ENCODE results near the gene METTL9.
"Not testable (repeated sequence)": the region's sequence is repeated elsewhere in the genome, so short reads cannot be mapped to it uniquely, and the experiment has no call there.

The METTL9 gene

GRCh38 chr16:21639493-21639892, 40.1 kb downstream of the METTL9 start:
- no peak for DNase-seq

DNA sequence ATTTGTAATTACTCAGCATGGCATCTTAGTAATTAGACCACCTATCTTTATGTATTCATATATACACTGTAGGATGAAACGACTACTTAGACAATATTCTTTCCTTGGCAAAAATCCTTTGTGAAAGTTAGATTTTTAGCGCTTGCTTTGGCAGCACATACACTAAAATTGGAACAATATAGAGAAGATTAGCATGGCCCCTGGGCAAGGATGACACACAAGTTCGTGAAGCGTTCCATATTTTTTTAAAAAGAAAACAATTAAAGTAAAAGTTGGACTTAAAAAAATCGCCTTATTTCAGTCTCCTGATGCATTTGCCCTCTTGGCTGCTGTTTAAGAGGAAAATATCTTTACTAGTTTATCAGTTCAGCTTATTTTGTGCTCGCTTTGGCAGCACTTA, 42.5 kb downstream of the METTL9 start:
- DNase-seq = no peak

DNA sequence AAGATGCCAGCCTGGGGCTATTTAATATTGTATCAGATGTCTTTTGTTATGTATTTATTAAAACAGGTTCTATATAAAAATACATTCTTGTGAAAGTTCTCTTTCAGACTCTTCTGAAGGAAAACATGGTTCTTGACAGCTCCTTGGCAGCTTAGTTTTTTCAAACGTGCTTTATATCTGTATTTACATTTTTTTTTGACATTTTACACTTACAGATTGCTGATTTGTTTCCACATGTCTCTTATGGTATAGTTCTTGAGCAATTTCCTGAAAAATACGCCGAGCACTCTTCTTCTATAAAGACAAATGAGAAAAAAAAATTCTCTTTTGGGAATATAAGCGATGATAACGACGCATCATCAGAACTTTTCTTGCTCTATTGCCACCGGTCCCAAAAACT, 43.5 kb downstream of the METTL9 start:
- DNase-seq = no peak

- DNase-seq = no peak
Observed at GRCh38 chr16:21643785-21644184, 44.4 kb downstream of the METTL9 start.

DNA sequence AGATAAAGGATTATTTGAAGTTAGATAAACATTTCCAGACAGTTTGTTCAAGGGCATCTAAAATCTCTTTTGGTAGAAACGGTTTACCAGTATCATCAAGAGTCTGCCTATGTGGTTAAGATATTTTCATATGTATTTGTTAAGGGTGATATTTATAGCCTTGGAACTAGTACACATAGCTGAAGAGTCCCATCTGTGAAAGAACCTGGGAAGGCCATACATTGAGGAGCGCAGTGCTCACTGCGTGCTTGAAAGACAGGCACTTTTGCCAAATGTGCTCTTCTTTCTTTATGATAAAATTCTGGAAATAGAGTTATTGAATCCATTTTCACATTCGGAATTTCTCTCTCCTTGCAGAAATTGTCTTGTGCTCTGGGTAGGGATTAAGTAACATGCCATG, 45.3 kb downstream of the METTL9 start:
- no peak for DNase-seq

- DNase-seq = peak; percentile 48
Observed at GRCh38 chr16:21645261-21645721, 45.9 kb downstream of the METTL9 start.

DNA sequence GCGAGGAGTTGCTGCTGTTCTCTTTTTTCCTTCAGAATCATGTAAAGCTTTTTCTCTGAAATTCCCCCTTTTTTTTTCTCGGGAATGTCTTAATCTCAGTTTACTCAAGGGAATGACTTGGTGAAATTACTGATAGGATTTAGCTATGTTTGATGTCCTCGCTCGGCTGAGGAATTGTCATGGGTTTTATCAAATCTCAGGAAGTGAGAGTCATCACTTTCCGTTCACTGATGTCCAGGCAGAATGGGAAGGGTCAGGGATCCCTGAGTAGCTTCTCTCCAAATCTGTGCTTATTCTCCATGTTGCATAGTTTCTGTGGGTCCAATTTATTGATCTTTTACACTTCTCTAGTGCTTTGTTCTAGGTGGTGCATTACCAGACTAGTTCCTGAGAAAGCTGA, 46.7 kb downstream of the METTL9 start:
- DNase-seq = no peak

DNA sequence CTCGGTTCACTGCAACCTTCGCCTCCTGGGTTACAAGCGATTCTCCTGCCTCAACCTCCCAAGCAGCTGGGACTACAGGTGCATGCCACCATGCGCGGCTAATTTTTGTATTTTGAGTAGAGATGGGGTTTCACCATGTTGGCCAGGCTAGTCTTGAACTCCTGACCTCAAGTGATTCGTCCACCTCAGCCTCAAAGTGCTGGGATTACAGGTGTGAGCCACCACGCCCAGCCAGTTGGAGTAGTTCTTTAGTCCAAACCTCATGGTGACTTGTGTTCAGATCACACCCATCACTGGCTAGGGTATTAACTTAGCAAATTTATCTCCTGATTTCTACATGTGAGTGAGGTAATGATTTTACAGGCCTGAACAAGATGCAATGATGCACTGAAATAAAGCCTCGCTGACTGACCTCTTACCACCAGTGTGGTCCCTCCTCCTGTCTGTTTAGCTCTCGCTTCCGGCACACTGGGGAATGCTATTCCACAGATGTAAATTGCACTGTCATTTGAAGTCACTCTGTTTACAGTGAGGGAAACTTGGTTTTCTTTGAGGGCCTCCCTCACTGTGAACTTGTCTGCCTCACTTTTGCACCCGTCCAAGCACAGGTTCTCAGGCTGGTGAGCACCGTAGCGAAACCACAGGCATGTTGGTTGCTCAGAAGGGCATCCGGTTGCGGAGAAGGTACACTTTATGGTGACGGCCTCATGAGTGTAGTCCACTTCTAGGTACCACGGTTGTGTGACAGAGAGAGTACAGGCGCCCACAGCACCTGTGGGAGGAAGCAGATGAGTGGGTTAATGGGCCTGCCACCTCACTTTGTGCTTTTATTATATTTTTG, 47.6 kb downstream of the METTL9 start:
- DNase-seq = peak; percentile 68

DNA sequence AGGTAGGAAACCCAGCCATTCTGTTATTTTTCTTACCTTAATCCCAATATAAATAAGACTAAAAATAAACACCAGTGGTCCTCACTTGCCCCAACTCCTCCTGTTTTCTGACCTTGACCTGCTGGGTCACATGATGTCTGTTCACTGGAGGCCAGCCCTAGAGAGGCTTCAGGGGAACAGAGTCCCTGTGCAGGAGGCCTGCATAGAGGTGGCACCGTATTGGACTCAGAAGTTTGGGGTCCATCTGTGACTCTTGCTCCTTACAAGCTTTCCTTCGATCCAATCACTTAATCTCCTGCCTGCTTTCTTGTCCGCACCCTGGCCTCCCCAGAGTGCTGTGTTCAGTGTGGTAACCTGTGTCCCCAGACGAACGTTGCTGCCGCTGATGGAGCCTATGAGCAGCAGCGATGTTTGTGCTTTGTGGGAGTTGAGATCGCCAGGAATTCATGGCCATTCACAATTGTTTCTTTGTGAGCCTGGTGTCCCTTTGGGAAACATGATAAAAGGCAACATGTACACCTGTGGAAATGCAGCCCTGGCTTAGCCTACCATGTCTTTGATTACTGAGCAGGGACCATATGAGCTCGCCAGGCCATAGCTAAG, 48.3 kb downstream of the METTL9 start:
- no peak for DNase-seq

DNA sequence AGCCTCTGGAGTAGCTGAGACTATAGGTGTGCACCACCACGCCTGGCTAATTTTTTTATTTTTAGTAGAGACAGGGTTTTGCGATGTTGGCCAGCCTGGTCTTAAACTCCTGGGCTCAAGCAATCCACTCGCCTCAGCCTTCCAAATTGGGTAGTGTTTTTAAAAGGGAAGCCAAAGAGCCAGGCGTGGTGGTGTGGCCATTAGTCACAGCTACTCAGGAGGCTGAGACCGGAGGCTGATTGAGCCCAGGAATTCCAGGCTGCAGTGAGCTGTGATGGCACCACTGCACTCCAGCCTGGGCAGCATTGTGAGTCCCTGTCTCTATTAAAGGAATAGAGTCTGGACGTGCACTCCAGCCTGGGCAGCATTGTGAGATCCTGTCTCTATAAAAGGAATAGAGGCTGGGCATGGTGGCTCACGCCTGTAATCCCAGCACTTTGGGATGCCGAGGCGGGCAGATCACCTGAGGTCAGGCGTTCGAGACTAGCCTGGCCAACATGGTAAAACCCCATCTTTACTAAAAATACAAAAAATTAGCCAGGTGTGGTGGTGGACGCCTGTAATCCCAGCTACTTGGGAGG, 50.5 kb downstream of the METTL9 start:
- DNase-seq = not testable (repeated sequence)

DNA sequence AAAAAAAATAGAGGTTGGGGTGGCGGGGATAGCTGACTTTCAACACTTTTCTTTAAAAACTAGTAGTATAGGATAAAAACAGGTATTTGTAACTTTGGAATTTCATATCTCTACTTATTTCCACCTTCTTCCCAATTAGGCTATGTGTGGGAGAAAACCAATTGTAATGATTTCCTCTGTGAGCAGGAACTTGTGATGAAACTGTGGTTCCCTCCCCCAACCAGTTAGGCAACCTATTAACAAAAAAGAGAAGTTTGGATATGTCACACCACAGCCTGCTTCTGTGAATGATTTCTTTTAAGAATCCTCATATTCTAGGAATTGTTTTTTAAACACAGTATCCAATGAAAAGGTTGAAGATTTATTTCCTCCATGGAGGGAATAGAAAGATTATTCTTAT, 51.1 kb downstream of the METTL9 start:
- DNase-seq = no peak

DNA sequence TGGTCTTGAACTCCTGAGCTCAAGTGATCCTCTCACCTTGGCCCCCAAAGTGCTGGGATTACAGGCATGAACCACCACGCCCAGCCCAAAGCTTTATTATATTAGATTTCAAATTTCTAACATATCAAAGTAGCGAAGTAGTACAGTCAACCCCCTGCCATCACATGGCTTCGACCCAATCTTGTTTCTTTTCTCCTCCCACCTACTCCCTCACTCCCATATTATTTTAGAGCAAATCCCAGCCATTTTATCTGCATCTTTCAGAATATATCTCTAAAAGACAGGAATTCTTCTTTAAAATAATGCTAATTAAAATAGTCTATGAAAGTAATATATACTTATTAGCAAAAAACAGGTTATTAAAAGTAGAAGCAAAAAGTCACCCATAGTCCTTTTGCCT, 52.1 kb downstream of the METTL9 start:
- DNase-seq = no peak

DNA sequence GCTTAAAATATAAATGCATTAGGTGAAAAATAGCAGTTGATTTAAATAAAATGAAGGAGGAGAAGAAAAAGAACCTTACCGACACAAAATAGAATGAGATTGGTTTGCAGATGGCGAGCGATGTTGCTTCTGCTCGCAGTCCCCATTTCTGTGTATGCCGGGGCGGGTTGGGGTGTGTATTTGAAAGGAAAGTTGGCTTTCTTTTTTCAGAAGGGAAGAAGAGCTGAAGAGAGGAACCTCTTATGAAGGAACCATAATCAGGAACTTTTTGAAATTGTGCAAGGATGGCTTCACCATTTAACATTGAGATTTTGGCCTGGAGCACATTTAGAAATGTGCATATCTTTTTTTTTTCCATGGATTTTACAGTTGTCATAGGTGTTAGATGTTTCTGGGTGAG, 53.1 kb downstream of the METTL9 start, which contains the start of gene IGSF6:
IGSF6 (minus strand) TSS at position 156 of the 400 bp plus-strand sequence; CDS start at position 146, 10 bp downstream.
- no peak for DNase-seq

GRCh38 chr16:21653571-21653970, 54.2 kb downstream of the METTL9 start:
- DNase-seq = no peak

DNA sequence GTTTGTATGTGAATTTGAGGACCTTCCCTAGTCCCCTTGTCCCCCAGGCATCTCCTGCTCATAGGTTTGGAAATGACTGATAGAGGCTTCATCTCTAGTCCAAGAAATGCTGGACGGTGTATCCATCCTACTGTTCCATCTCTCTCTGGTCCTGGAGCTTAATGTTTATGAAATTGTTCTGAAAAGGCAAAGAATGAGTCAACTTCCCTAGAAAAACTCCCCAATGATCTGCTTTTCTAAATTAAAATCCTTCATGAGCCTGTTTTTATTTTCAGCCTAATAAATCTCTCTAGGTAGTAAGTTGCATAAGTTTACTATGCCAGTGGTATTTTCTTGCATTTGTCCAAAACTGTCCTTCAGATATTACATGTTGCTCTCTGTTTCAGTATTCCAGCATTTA, 55.1 kb downstream of the METTL9 start:
- no peak for DNase-seq

- DNase-seq = no peak
Observed at GRCh38 chr16:21654881-21655280, 55.5 kb downstream of the METTL9 start.

DNA sequence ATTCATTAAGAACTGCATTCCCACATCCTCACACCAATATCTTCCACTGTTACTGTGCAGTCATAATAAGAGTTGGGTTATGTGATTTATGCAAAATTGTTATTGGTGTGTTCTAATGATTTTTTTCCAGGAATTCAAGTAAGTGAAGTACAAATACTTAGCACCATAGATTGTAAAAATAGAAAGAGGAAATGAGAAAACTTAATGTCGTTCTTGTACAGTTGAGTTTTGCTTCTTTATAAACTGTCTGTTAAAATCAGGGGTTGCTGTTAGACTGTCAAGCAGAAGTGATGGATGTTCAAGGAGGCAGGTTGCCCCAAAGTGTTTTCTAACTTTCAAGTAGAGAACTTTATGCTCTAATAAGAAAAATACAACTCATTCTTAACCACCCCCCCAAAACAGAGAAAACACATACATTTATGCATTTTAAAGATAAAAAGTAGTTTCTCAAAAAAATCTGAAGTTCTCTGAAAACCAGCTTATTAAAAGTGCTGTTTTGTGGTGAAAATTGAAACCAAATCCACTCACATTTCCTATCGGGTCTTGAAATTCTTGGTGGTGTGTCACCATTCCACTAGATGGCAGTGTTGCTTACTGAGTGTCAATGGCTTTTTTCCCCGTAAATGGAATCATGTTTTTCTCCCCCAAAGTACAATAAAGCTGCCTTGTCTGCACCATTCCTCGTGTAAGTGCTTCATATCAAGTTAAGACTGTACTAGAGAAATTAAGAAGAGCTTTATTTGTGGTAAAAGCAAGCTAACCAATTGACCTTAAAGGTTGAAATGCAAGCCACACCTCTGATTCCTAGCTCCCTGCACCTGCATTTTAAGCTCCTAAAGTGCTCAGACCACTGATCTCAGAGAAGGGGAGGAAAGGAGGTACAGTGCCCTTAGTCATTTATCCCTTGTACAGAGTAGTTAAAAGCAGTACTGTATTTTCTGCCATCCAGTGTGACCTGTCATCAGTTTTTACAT, 57.7 kb downstream of the METTL9 start:
- DNase-seq = no peak

GRCh38 chr16:21659124-21659523, 59.7 kb downstream of the METTL9 start:
- DNase-seq = no peak

DNA sequence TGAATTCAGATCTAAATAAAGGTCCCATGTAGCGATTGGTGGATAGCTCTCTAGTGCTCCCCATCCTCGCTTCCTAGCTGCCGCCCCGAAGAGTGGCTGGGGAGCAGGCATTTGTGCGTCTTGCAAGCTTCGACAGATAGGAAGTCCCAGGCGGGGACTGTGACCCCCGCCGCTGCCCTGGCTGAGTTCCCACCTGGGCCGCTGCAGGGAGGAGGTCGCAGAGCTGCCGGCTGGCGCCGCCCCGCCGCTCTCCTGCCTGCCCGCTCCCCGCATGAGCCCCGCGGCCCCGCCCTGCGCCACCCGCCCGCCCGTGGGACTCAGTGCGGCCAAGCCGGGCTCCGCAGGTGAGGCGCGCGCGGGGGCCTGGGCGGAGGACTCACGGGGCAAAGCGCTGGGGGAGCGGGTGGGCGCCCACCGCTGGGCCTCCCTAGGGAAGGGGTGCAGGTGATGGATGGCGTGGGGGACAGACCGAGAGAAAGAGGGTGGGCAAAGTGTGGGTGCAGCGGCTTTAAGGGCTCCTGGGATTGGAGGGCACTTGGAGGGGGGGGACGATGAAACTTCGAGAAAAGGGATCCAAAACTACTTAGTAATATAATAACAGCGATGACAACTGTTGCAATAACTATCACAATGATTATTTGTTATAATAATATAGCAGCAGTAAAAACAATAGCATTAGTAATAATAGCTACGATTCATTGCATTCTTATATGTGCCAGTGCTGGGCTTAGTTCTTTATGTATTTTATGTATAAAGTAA, 64.7 kb downstream of the METTL9 start, which contains the start of gene OTOA:
OTOA (plus strand) TSS at position 80 of the 759 bp plus-strand sequence. CDS start 14,547 bp downstream, outside the sequence.
- DNase-seq = peak; percentile 50

DNA sequence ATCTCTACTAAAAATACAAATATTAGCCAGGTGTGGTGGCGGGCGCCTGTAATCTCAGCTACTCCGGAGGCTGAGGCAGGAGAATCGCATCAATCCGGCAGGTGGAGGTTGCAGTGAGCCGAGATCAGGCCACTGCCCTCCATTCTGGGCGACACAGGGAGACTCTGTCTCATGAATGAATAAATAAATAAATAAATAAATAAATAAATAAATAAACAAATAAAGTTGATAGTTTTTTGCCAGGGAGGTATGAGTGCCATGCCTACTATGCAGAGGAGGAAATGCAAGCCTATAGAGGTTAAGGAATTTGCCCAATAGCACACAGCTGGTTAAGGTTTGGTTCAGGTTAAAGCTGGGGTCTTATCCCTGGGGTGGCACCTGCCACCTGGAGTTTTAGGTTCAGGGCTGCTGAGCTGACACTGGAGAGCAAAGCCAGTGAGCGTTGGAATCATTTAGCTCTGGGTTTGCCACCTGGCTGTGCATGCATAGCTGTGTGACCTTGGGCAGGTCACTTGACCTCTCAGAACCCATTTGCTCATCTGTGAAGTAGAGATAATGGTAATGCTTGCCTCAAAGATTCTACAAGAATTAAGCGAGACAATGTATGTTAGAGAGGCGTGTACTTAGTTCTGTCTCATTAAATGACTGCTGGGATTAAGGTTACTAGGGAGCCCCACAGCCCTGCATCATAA, 65.6 kb downstream of the METTL9 start:
- no peak for DNase-seq

DNA sequence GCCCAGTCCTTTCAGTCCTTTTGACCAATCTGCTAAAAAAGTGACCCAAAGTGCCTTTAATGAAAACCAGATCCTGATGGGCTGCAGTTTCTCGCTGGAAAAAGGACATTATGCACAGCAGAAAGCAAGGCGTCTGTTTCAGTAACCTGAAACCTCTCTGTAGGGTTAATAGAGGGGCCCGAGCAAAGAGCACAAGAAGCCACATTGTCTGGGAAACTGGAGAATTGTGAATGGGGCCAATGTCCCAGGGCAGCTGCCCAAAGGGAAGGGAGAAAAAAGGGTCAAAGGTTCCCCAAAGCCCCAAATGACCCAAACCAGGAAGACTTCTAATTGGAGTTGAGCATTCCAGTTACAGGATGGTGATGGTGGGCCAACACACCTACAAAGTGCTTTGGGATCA, 67.4 kb downstream of the METTL9 start:
- DNase-seq = no peak
